Measurements from ENCODE around the gene DYDC2.

GRCh38 chr10:80394358-80394916, 37.9 kb downstream of the DYDC2 start:
- TF ChIP-seq CEBPB (IDR thresholded peaks at IDR 0.05; ENCODE audit: low read depth, low read length) (no peak), CTCF (conservative IDR thresholded peaks at IDR 0.05; ENCODE audit: low read depth, low read length) (no peak), POLR2A (IDR thresholded peaks at IDR 0.05; ENCODE audit: low read depth, low read length) (no peak), USF2 (IDR thresholded peaks at IDR 0.05; ENCODE audit: low read depth, low read length) (no peak), MXI1 (IDR thresholded peaks at IDR 0.05; ENCODE audit: borderline replicate concordance, low read depth, low read length) (no peak), RAD21 (IDR thresholded peaks at IDR 0.05; ENCODE audit: low read length) (no peak)
